ENCODE measurements around the gene CTU2. TPM values are rescaled to one million over a fixed set of nuclear protein-coding genes. Genes with fewer than 3 reads are reported as not detected.
A peak's percentile ranks its signal among the peaks of the same experiment; 100 is the strongest.

The CTU2 gene
- total RNA-seq, 4 donors from 2014 or later = 0.88 to 20.3 (median 14.6) TPM

GRCh38 chr16:88735616-88736015 is 29.3 kb downstream of the CTU2 start:
- TF ChIP-seq POLR2A (IDR thresholded peaks at IDR 0.05) = no peak
- TF ChIP-seq CTCF (IDR thresholded peaks at IDR 0.05) = no peak
- no peak overlapping the region for H3K4me3 ChIP-seq
- intact Hi-C loops (cut with DNase I; ENCODE audit: low total_unique reads) = no loop called here
- H3K27me3 ChIP-seq = no peaks in the 10 kb centered on the region
- DNase-seq = no peak
- no peaks in the 10 kb centered on the region for H3K36me3 ChIP-seq
- no peak overlapping the region for H3K27ac ChIP-seq
- H3K9me3 ChIP-seq = no peaks in the 10 kb centered on the region
- peaks cover 0 to 3% of the 10 kb centered on the region in 2 donors for H3K4me1 ChIP-seq

- H3K36me3 ChIP-seq = no peaks in the 10 kb centered on the region
Measured at GRCh38 chr16:88736088-88736487, 29.8 kb downstream of the CTU2 start.

GRCh38 chr16:88736496-88736895 is 30.2 kb downstream of the CTU2 start:
- peaks cover 0 to 3% of the 10 kb centered on the region in 2 donors for H3K4me1 ChIP-seq
- H3K9me3 ChIP-seq = no peaks in the 10 kb centered on the region
- no peak for TF ChIP-seq CTCF (IDR thresholded peaks at IDR 0.05)
- H3K4me3 ChIP-seq = no peak overlapping the region
- DNase-seq = no peak
- no peak overlapping the region for H3K27ac ChIP-seq
- H3K36me3 ChIP-seq = no peaks in the 10 kb centered on the region
- H3K27me3 ChIP-seq = no peaks in the 10 kb centered on the region
- intact Hi-C loops (cut with DNase I; ENCODE audit: low total_unique reads) = no loop called here

More at GRCh38 chr16:88736088-88736487, 29.8 kb downstream of the CTU2 start:
- Histone ChIP-seq H3K27me3 (no peaks in the 10 kb centered on the region), H3K9me3 (no peaks in the 10 kb centered on the region), H3K4me3 (no peak overlapping the region), H3K4me1 (peaks cover 0 to 3% of the 10 kb centered on the region in 2 donors), H3K27ac (no peak overlapping the region)
- no peak for TF ChIP-seq POLR2A (IDR thresholded peaks at IDR 0.05)
- TF ChIP-seq CTCF (IDR thresholded peaks at IDR 0.05) = no peak
- no peak for DNase-seq
- intact Hi-C loops (cut with DNase I; ENCODE audit: low total_unique reads) = no loop called here

GRCh38 chr16:88737298-88738150 is 31.2 kb downstream of the CTU2 start:
- intact Hi-C loops (cut with DNase I; ENCODE audit: low total_unique reads) = no loop called here
- TF ChIP-seq POLR2A (IDR thresholded peaks at IDR 0.05) (peak in 1 of 2 donors; percentile 24), CTCF (IDR thresholded peaks at IDR 0.05) (peak; percentile 95 to 99 (median 98))
- no peaks in the 10 kb centered on the region for H3K27me3 ChIP-seq
- H3K36me3 ChIP-seq = no peaks in the 10 kb centered on the region
- H3K27ac ChIP-seq = no peak overlapping the region
- no peaks in the 10 kb centered on the region for H3K9me3 ChIP-seq
- H3K4me3 ChIP-seq = no peak overlapping the region
- DNase-seq = peak; percentile 64 to 66
- H3K4me1 ChIP-seq = peaks cover 0 to 3% of the 10 kb centered on the region in 2 donors
